K562 (cell line): Measurements from ENCODE around the gene NELL1. TPM values are rescaled to one million over a fixed set of nuclear protein-coding genes. Genes with fewer than 3 reads are reported as not detected.

ENCODE experiments used
- ATAC-seq: fragments of 200-7000 bp; cut with Tn5 transposase; 3 replicates; pipeline ENCODE4 v1.9.1; 2020; ENCODE audit warnings: moderate library complexity
- BruUV-seq: library from RNA; stranded (reverse); fragments of 400-500 nt; replicated peaks from 2 replicates; lab custom pipeline; 2021; lab: Mats Ljungman, UMichigan
- CTCF ChIA-PET: fragments of 300-600 bp; formaldehyde crosslinking; extraction: SDS; loops from one replicate; lab custom pipeline; 2021; ENCODE audit warnings: low intra/inter-chr PET ratio; lab: Yijun Ruan, JAX
- POLR2A ChIA-PET: fragments of 300-600, 350-650 bp; sonication (Branson Sonifier 250); formaldehyde crosslinking; extraction: SDS; loops from one replicate; lab custom pipeline; 2021; ENCODE audit warnings: antibody characterized with exemption, inconsistent platforms; lab: Yijun Ruan, JAX
- DNase-seq, 4 experiments: peaks; one replicate each; pipeline versions ENCODE4 v3.0.0 to v3.0.0-alpha.2; 2011 to 2018; ENCODE audit warnings: low spot score in 3 of 4, mixed read lengths in 3 of 4; ENCODE audit errors: extremely low read depth in 1 of 4
- FAIRE-seq: peaks from 2 replicates; lab custom pipeline; 2011; peaks lifted over from hg19 to GRCh38; lab: Jason Lieb, UNC
- H2AFZ ChIP-seq: 2 replicates; pipeline ENCODE4 v1.6.0; 2011; ENCODE audit warnings: low read depth, low read length, control low read depth, inconsistent platforms
- H3K27ac ChIP-seq: fragments of 200-600 bp; 3 replicates; pipeline ENCODE4 v1.8.0; 2011; ENCODE audit warnings: low read depth, mild to moderate bottlenecking, control low read depth, inconsistent platforms, low read length, moderate library complexity, mixed read lengths; ENCODE audit errors: extremely low read depth
- H3K27me3 ChIP-seq, 2 experiments: fragments of 300-600 bp in 1 of 2; 2 replicates in 1 of 2; 3 replicates in 1 of 2; pipeline versions ENCODE4 v1.6.0 to v1.8.0; 2011; ENCODE audit warnings: inconsistent platforms in 2 of 2, low read length in 2 of 2, mild to moderate bottlenecking in 1 of 2, mixed read lengths in 1 of 2, moderate library complexity in 1 of 2; ENCODE audit not compliant: control insufficient read depth in 2 of 2, insufficient read depth in 2 of 2
- H3K36me3 ChIP-seq: fragments of 300-600 bp; 3 replicates; pipeline ENCODE4 v1.8.0; 2011; ENCODE audit warnings: mild to moderate bottlenecking, low read length, inconsistent platforms; ENCODE audit not compliant: control insufficient read depth, insufficient read depth
- H3K4me1 ChIP-seq, 2 experiments: fragments of 200-600 bp in 1 of 2; replicated peaks in 1 of 2; 2 replicates in 1 of 2; 3 replicates in 1 of 2; pipeline versions ENCODE4 v1.5.1 to v1.8.0; 2011; ENCODE audit warnings: inconsistent platforms in 2 of 2, low read length in 2 of 2, mild to moderate bottlenecking in 1 of 2, mixed read lengths in 1 of 2, moderate library complexity in 1 of 2; ENCODE audit not compliant: control insufficient read depth in 2 of 2, insufficient read depth in 2 of 2
- H3K4me2 ChIP-seq: 2 replicates; pipeline ENCODE4 v1.6.1; 2011; ENCODE audit warnings: low read length, control low read depth, inconsistent platforms, mixed read lengths; ENCODE audit not compliant: insufficient read depth
- H3K4me3 ChIP-seq: fragments of 200-600 bp; sonication (generic), shearing (Covaris generic); 2 replicates; pipeline ENCODE4 v1.5.1; 2016; ENCODE audit warnings: control low read depth, inconsistent platforms
- H3K79me2 ChIP-seq: fragments of 200-600 bp; 3 replicates; pipeline ENCODE4 v1.8.0; 2011; ENCODE audit warnings: low read length, inconsistent platforms; ENCODE audit not compliant: control insufficient read depth, insufficient read depth
- H3K9ac ChIP-seq, 2 experiments: 2 replicates each; pipeline versions ENCODE4 v1.6.0 to v1.6.1; 2011; ENCODE audit warnings: low read depth in 2 of 2, low read length in 2 of 2, control low read depth in 1 of 2, inconsistent platforms in 1 of 2, mild to moderate bottlenecking in 1 of 2, mixed read lengths in 1 of 2; ENCODE audit not compliant: insufficient read depth in 1 of 2
- H3K9me1 ChIP-seq: one replicate; pipeline ENCODE4 v1.6.0; 2011; ENCODE audit warnings: inconsistent platforms, mild to moderate bottlenecking, low read length, moderate library complexity; ENCODE audit not compliant: control insufficient read depth, insufficient read depth
- H3K9me3 ChIP-seq: replicated peaks from 2 replicates; pipeline ENCODE4 v1.5.1; 2011; ENCODE audit warnings: low read depth, low read length, inconsistent platforms; ENCODE audit not compliant: control insufficient read depth, insufficient read depth
- H4K20me1 ChIP-seq: replicated peaks from 2 replicates; pipeline ENCODE4 v1.6.1; 2011; ENCODE audit warnings: low read length, inconsistent platforms, mixed read lengths; ENCODE audit not compliant: control insufficient read depth, insufficient read depth
- CHD1 ChIP-seq: fragments of 200-600 bp; sonication (generic); IDR thresholded peaks from one replicate; pipeline ENCODE4 v1.6.1; 2012; ENCODE audit warnings: mild to moderate bottlenecking, moderate library complexity, low read length, inconsistent platforms
- CXXC5 ChIP-seq: fragments of 250-450 bp; sonication (Bioruptor Pico); IDR thresholded peaks from 2 replicates; pipeline ENCODE4 v1.8.0; 2022; ENCODE audit warnings: inconsistent platforms, mild to moderate bottlenecking, moderate library complexity
- RBM34 ChIP-seq: fragments of 200-400 bp; formaldehyde crosslinking; IDR thresholded peaks from 2 replicates; pipeline ENCODE4 v1.6.1; 2018; ENCODE audit warnings: low read length, borderline replicate concordance; ENCODE audit not compliant: insufficient read depth
- SNRNP70 ChIP-seq: fragments of 200-400 bp; formaldehyde crosslinking; optimal IDR thresholded peaks from 2 replicates; pipeline ENCODE3; 2017; ENCODE audit warnings: low read depth, low read length
- WGBS: fragments of 100-300 bp; shearing (Covaris generic); methylation state at CpG from one replicate; pipeline ENCODE4 v1.1.6; 2016; ENCODE audit warnings: low coverage, mixed read lengths; ENCODE audit not compliant: insufficient coverage; ENCODE audit errors: missing lambda C conversion rate; 5-methylcytosine and 5-hydroxymethylcytosine counted together
- in situ Hi-C: fragments of 300-500 bp; cut with MboI; formaldehyde crosslinking; loops from 4 replicates; pipeline ENCODE4 v1.15.0; 2018; ENCODE audit warnings: inconsistent platforms, mixed read lengths
- intact Hi-C: fragments of 100-400 bp; cut with micrococcal nuclease; formaldehyde crosslinking; loops from 2 replicates; pipeline ENCODE4 v1.14.2; 2022
- polyA plus RNA-seq, 8 experiments: library from polyadenylated mRNA; depleted of rRNA in 4 of 8; stranded (reverse) in 5 of 8; unstranded in 3 of 8; fragments of >200 nt; fragmentation: Nextera tagmentation in 2 of 8; fragmentation: Illumina TruSeq in 1 of 8; extraction: Ambion mirVana in 2 of 8; extraction: Trizol in 1 of 8; gene quantifications; 2 replicates each; pipeline versions ENCODE4 v1.2.1 to v1.2.3, GENCODE V29; 2011 to 2014; ENCODE audit warnings: inconsistent platforms in 1 of 8, missing spikeins in 1 of 8
- total RNA-seq, 7 experiments: library from RNA; depleted of rRNA in 6 of 7; stranded (reverse); fragments of >200 nt in 6 of 7; fragmentation: Illumina TruSeq in 2 of 7; extraction: Trizol in 2 of 7; gene quantifications; 2 replicates each; pipeline versions ENCODE4 v1.2.1 to v1.2.3, GENCODE V29; 2011 to 2021; ENCODE audit warnings: low replicate concordance in 1 of 7
- TF ChIP-seq, protein P1 (sequence below), 2 experiments: fragments of 450-650 bp in 1 of 2; sonication (generic) in 1 of 2; formaldehyde crosslinking in 1 of 2; IDR thresholded peaks in 1 of 2; conservative IDR thresholded peaks in 1 of 2; 2 replicates each; pipeline versions ENCODE4 v1.6.1 to v1.8.1; 2016 to 2023; ENCODE audit warnings: mild to moderate bottlenecking in 2 of 2, moderate library complexity in 2 of 2, inconsistent platforms in 1 of 2, missing genetic modification reagents in 1 of 2
- TF ChIP-seq, protein P2 (sequence below): IDR thresholded peaks from 2 replicates; pipeline ENCODE4 v1.6.1; 2016; ENCODE audit warnings: missing genetic modification characterization, missing compliant biosample characterization

NELL1 gene
- total and polyA plus RNA-seq, 9 of the 15 experiments (the other 6 are each of a cell fraction or from before 2014, with no cell fraction given): not detected

DNA sequence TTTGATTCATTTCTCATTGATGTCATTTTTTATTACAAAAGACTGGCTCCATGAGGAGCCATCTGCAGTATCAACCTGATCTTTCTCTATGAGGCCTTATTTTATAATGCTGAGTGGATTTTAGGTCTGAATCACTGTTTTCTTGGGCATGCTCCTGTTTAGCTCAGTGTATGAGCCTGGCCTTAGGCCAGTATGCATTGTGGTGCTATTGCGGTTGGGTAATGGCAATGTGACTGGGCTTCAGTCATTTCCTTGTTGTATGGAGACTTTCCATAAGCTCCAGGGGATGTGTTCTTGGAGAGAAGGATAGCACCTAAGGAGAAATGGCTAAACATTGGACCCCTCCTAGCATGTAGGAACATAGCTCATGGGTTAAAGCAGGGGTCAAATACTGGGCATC, 293.2 kb downstream of the NELL1 start (continued):
- TF ChIP-seq, protein P1, sequence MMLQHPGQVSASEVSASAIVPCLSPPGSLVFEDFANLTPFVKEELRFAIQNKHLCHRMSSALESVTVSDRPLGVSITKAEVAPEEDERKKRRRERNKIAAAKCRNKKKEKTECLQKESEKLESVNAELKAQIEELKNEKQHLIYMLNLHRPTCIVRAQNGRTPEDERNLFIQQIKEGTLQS (IDR thresholded peaks at IDR 0.05): no peak
- TF ChIP-seq, protein P1 (CRISPR knock-in tag; conservative IDR thresholded peaks at IDR 0.05): no peak
- TF ChIP-seq, protein P2, sequence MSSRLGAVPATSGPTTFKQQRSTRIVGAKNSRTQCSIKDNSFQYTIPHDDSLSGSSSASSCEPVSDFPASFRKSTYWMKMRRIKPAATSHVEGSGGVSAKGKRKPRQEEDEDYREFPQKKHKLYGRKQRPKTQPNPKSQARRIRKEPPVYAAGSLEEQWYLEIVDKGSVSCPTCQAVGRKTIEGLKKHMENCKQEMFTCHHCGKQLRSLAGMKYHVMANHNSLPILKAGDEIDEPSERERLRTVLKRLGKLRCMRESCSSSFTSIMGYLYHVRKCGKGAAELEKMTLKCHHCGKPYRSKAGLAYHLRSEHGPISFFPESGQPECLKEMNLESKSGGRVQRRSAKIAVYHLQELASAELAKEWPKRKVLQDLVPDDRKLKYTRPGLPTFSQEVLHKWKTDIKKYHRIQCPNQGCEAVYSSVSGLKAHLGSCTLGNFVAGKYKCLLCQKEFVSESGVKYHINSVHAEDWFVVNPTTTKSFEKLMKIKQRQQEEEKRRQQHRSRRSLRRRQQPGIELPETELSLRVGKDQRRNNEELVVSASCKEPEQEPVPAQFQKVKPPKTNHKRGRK (tag): no peak
- no peak for TF ChIP-seq CHD1
- TF ChIP-seq, all 486 proteins: peak for 0

DNA sequence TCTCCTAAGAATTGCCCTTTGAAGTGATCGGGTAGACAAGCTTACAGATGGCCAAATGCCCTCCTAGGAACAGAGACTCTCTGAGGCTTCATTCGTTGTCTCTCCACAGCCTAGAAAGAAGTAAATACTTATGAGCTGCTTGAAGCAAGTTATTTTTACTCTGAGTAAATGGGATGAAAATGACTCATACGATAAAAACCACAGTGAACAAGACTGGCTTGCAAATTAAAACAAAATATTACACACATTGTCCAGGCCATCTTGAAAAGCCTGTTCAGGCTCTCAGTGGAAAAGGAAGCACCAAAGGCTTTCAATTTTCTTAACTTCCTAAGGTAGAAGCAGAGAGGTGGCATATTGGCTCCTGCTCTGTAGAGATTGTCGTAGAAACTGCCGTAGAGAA, 294.2 kb downstream of the NELL1 start:
- no peak overlapping the region for H3K4me2 ChIP-seq
- H2AFZ ChIP-seq: no peak overlapping the region
- ATAC-seq: no peak
- no peaks in the 10 kb centered on the region for H3K79me2 ChIP-seq
- H3K4me1 ChIP-seq: no peaks in the 10 kb centered on the region
- no peak overlapping the region for H3K4me3 ChIP-seq
- no peak for DNase-seq
- TF ChIP-seq RBM34 (no peak), SNRNP70 (no peak), CXXC5 (CRISPR knock-in tag) (no peak)
- TF ChIP-seq, all 486 proteins: peak for 0
- WGBS: 4% methylated on average over 5 of the region's 5 CpGs
- Histone ChIP-seq H3K9me3 (no peaks in the 10 kb centered on the region; the same call in none of the 2 replicates), H3K36me3 (no peaks in the 10 kb centered on the region), H3K27me3 (no peaks in the 10 kb centered on the region), H4K20me1 (no peaks in the 10 kb centered on the region), H3K9me1 (no peaks in the 10 kb centered on the region), H3K27ac (no peak overlapping the region), H3K9ac (no peak overlapping the region)
- no peak for FAIRE-seq
- intact Hi-C loops: no loop called here
- BruUV-seq: no TSS peak
- POLR2A ChIA-PET: no interaction called here
- in situ Hi-C loops: no loop called here
- CTCF ChIA-PET: no interaction called here
